Colonic mucosa (tissue), 4 donors: ENCODE measurements around the gene ADNP. TPM values are rescaled to one million over a fixed set of nuclear protein-coding genes. Genes with fewer than 3 reads are reported as not detected.

Experiments
- DNase-seq: peaks from one replicate; pipeline ENCODE4 v3.0.0-alpha.2; 2020
- H3K27ac ChIP-seq: fragments of 200-600 bp; one replicate; pipeline ENCODE4 v1.8.0; 2021
- H3K27me3 ChIP-seq: fragments of 200-600 bp; one replicate; pipeline ENCODE4 v1.8.0; 2021
- H3K36me3 ChIP-seq: fragments of 200-600 bp; one replicate; pipeline ENCODE4 v1.8.0; 2021
- H3K4me1 ChIP-seq: fragments of 200-600 bp; one replicate; pipeline ENCODE4 v1.8.0; 2021; ENCODE audit warnings: mild to moderate bottlenecking
- H3K4me3 ChIP-seq: fragments of 200-600 bp; one replicate; pipeline ENCODE4 v1.8.0; 2021
- H3K9ac ChIP-seq, 2 donors: one replicate each; pipeline ENCODE4 v1.7.0; 2013; ENCODE audit warnings: control low read depth in 2 of 2, low read depth in 2 of 2, low read length in 2 of 2
- H3K9me3 ChIP-seq: fragments of 200-600 bp; one replicate; pipeline ENCODE4 v1.8.0; 2021
- CTCF ChIP-seq: fragments of 200-600 bp; IDR thresholded peaks from one replicate; pipeline ENCODE4 v1.8.0; 2022; ENCODE audit warnings: antibody characterized with exemption, mild to moderate bottlenecking
- intact Hi-C: fragments of 100-400 bp; cut with DNase I; formaldehyde crosslinking; loops from one replicate; pipeline ENCODE4 v1.14.1; 2022
- total RNA-seq, 2 donors: library from RNA; stranded (reverse); fragmentation: NEBNext Ultra II Directional in 1 of 2; extraction: Animal tissue kit (Norgen Biotek cat#: 25700) in 1 of 2; gene quantifications; one replicate each; pipeline ENCODE4 v1.2.1, GENCODE V29; 2021
- donor health status: healthy.
- donor health status: DM: no; HTN: no; CAD: no.
- donor health status: DM: no; HTN: no; CAD: no.

Gene ADNP
- total RNA-seq, 2 donors from 2014 or later = 46.8 to 54.0 TPM

GRCh38 chr20:50924261-50924920, 6.8 kb downstream of the ADNP start:
- intact Hi-C loops = no loop called here
- no peak for TF ChIP-seq CTCF
- Histone ChIP-seq H3K9me3 (no peaks in the 10 kb centered on the region), H3K27me3 (no peaks in the 10 kb centered on the region), H3K4me3 (no peak overlapping the region), H3K27ac (no peak overlapping the region), H3K9ac (no peak overlapping the region), H3K36me3 (no peaks in the 10 kb centered on the region), H3K4me1 (peaks cover 14% of the 10 kb centered on the region)
- DNase-seq = no peak

GRCh38 chr20:50921803-50922501, 9.3 kb downstream of the ADNP start:
- no peak for DNase-seq
- TF ChIP-seq CTCF = no peak
- intact Hi-C loops = no loop called here
- H3K4me3 ChIP-seq = no peak overlapping the region
- no peaks in the 10 kb centered on the region for H3K27me3 ChIP-seq
- no peak overlapping the region for H3K9ac ChIP-seq
- no peaks in the 10 kb centered on the region for H3K9me3 ChIP-seq
- no peaks in the 10 kb centered on the region for H3K36me3 ChIP-seq
- H3K27ac ChIP-seq = no peak overlapping the region
- H3K4me1 ChIP-seq = peaks cover 6% of the 10 kb centered on the region

- DNase-seq = no peak
- Histone ChIP-seq H3K27me3 (no peaks in the 10 kb centered on the region), H3K4me1 (peaks cover 10% of the 10 kb centered on the region), H3K9me3 (no peaks in the 10 kb centered on the region), H3K27ac (no peak overlapping the region), H3K4me3 (no peak overlapping the region), H3K36me3 (no peaks in the 10 kb centered on the region), H3K9ac (no peak overlapping the region)
- intact Hi-C loops = no loop called here
- no peak for TF ChIP-seq CTCF
Measured at GRCh38 chr20:50920997-50921396, 10.2 kb downstream of the ADNP start.

- H3K4me1 ChIP-seq = peaks cover 8% of the 10 kb centered on the region
- no peak overlapping the region for H3K9ac ChIP-seq
- no peak overlapping the region for H3K4me3 ChIP-seq
- no peak overlapping the region for H3K27ac ChIP-seq
- intact Hi-C loops = no loop called here
- H3K9me3 ChIP-seq = no peaks in the 10 kb centered on the region
- DNase-seq = no peak
- no peaks in the 10 kb centered on the region for H3K36me3 ChIP-seq
- H3K27me3 ChIP-seq = no peaks in the 10 kb centered on the region
- no peak for TF ChIP-seq CTCF
Measured at GRCh38 chr20:50919567-50919966, 11.7 kb downstream of the ADNP start.

GRCh38 chr20:50918403-50918802, 12.8 kb downstream of the ADNP start:
- no peak for TF ChIP-seq CTCF
- Histone ChIP-seq H3K27me3 (no peaks in the 10 kb centered on the region), H3K9ac (no peak overlapping the region), H3K36me3 (no peaks in the 10 kb centered on the region), H3K4me1 (peaks cover 10% of the 10 kb centered on the region), H3K27ac (no peak overlapping the region), H3K4me3 (no peak overlapping the region), H3K9me3 (no peaks in the 10 kb centered on the region)
- intact Hi-C loops = no loop called here
- DNase-seq = no peak
